COR-L47 (cell line): ENCODE measurements around the gene HMGB3.
"Not testable (repeated sequence)": the region's sequence is repeated elsewhere in the genome, so short reads cannot be mapped to it uniquely, and the experiment has no call there.

ENCODE experiments used
- DNase-seq: peaks from one replicate; lab custom pipeline; 2025; lab: John Stamatoyannopoulos, UW

The HMGB3 gene

GRCh38 chrX:150977411-150978162 is 5.5 kb upstream of the HMGB3 start:
- no peak for DNase-seq

- no peak for DNase-seq
Observed at GRCh38 chrX:150980186-150980585, 2.9 kb upstream of the HMGB3 start.

GRCh38 chrX:150980711-150981110 is 2.4 kb upstream of the HMGB3 start:
- no peak for DNase-seq

GRCh38 chrX:150982235-150982787 is 824 bp upstream of the HMGB3 start:
- DNase-seq, result no peak

- DNase-seq, result no peak
Observed at GRCh38 chrX:150983521-150984168, 510 bp downstream of the HMGB3 start.

- DNase-seq, result no peak
Observed at GRCh38 chrX:150984169-150984824, 1.2 kb downstream of the HMGB3 start.

- DNase-seq, result not testable (repeated sequence)
Observed at GRCh38 chrX:150987687-150988086, 4.6 kb downstream of the HMGB3 start.

- DNase-seq, result no peak
Observed at GRCh38 chrX:150989420-150989819, 6.3 kb downstream of the HMGB3 start.

GRCh38 chrX:150990910-150991309 is 7.8 kb downstream of the HMGB3 start:
- DNase-seq, result no peak

- no peak for DNase-seq
Observed at GRCh38 chrX:151000861-151001331, 17.8 kb downstream of the HMGB3 start.

- peak; percentile 12 for DNase-seq
Observed at GRCh38 chrX:151004085-151004484, 20.9 kb downstream of the HMGB3 start.

- DNase-seq, result no peak
Observed at GRCh38 chrX:151006410-151007109, 23.4 kb downstream of the HMGB3 start.

- DNase-seq, result no peak
Observed at GRCh38 chrX:151009582-151009981, 26.4 kb downstream of the HMGB3 start.

- no peak for DNase-seq
Observed at GRCh38 chrX:151013164-151013743, 30.1 kb downstream of the HMGB3 start.

- no peak for DNase-seq
Observed at GRCh38 chrX:151015684-151016083, 32.5 kb downstream of the HMGB3 start.

- no peak for DNase-seq
Observed at GRCh38 chrX:151019856-151020255, 36.7 kb downstream of the HMGB3 start.

GRCh38 chrX:151030845-151031244 is 47.7 kb downstream of the HMGB3 start:
- no peak for DNase-seq

GRCh38 chrX:151031391-151031975 is 48.3 kb downstream of the HMGB3 start:
- DNase-seq, result no peak

- no peak for DNase-seq
Observed at GRCh38 chrX:151039351-151039750, 56.2 kb downstream of the HMGB3 start.
